GM12878 (cell line): ENCODE measurements around the gene OR14A16.

Source experiments
- CHD1 ChIP-seq: IDR thresholded peaks from 2 replicates; pipeline ENCODE4 v1.6.1; 2012; ENCODE audit warnings: low read depth, low read length, improper control_type of control experiment
- CHD2 ChIP-seq: IDR thresholded peaks from 2 replicates; pipeline ENCODE4 v1.6.1; 2011; ENCODE audit warnings: low read depth, low read length, improper control_type of control experiment, borderline replicate concordance
- PRDM15 ChIP-seq: fragments of 450-650 bp; formaldehyde crosslinking; IDR thresholded peaks from 2 replicates; pipeline ENCODE4 v1.4.0; 2020; ENCODE audit warnings: mild to moderate bottlenecking, moderate library complexity

DNA sequence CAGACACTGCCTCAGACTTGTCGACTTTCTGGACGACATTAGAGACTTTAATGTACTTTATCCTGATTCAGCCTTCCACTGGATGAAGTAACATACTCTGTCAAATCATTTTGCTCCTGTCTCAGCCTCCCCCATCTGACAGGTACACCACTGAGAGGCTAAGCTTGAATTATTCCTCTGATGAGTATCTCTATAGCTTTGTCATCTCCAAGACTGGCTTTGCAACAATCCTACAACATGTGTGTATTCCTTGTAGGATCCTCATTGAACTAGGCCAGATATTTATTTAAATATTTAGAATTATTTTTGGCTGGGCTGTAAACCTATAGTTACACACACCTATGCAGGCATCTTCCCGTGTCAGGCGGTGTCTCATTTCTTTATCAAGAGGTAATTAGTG, 32.0 kb upstream of the OR14A16 start:
- TF ChIP-seq CHD1: no peak
- TF ChIP-seq CHD2: no peak
- no peak for TF ChIP-seq PRDM15
